Pulmonary artery endothelial cell (primary cell): ENCODE data around the gene ERCC8. TPM values are rescaled to one million over a fixed set of nuclear protein-coding genes. Genes with fewer than 3 reads are reported as not detected.

ENCODE experiments used
- DNase-seq: peaks from one replicate; pipeline ENCODE4 v3.0.0-alpha.2; 2011; ENCODE audit warnings: low read depth, low spot score
- total RNA-seq: library from RNA; depleted of rRNA; stranded (reverse); fragments of >200 nt; gene quantifications from 2 replicates; pipeline ENCODE4 v1.2.3, GENCODE V29; 2014

The ERCC8 gene
- total RNA-seq, 1 donor from 2014 or later: 16.0 TPM

GRCh38 chr5:60836131-60836530 lies 108.7 kb downstream of the ERCC8 start:
- no peak for DNase-seq

- no peak for DNase-seq
Measured at GRCh38 chr5:60835554-60835953, 109.3 kb downstream of the ERCC8 start.

GRCh38 chr5:60833520-60833919 lies 111.3 kb downstream of the ERCC8 start:
- no peak for DNase-seq

- no peak for DNase-seq
Measured at GRCh38 chr5:60830581-60831127, 114.2 kb downstream of the ERCC8 start.

GRCh38 chr5:60829490-60830266 lies 115.2 kb downstream of the ERCC8 start:
- DNase-seq: no peak

GRCh38 chr5:60827201-60827600 lies 117.7 kb downstream of the ERCC8 start:
- DNase-seq: no peak

- no peak for DNase-seq
Measured at GRCh38 chr5:60826653-60827052, 118.2 kb downstream of the ERCC8 start.

Other genes starting within 250 kb of the ERCC8 start
- 11.7 and 22.6 TPM in 2 replicates for gene DEPDC1B, start 244.9 kb downstream of the ERCC8 start, total RNA-seq
- gene ELOVL7, start 100.8 kb downstream of the ERCC8 start, total RNA-seq: under 0.01 TPM in 1 of 2 replicates, not detected in the other
- 29.9 and 35.5 TPM in 2 replicates for gene NDUFAF2, start 135 bp upstream of the ERCC8 start, total RNA-seq
- gene SMIM15, start 217.4 kb upstream of the ERCC8 start, total RNA-seq: 80.8 and 82.9 TPM in 2 replicates